Measurements from ENCODE around the gene TBCD.

Gene TBCD

DNA sequence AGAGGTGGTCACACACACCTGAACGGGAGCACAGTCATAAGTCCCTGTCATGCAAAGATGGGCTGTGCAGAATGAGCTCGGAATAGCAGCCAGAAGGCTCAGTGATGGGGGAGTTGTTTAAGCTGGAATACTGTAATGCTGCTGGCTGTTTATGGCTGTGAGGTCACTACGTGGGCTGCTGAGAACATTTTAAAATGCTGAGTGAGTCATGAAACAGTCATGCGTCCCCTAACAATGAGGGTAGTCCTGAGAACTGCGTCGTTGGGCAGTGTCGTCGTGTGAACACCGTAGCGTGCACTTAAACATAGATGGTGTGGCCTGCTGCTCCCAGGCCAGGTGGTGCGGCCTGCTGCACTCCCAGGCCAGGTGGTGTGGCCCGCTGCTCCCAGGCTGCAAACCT is 39.7 kb downstream of the TBCD start:
- no peak for DNase-seq (ENCODE audit: low spot score)

DNA sequence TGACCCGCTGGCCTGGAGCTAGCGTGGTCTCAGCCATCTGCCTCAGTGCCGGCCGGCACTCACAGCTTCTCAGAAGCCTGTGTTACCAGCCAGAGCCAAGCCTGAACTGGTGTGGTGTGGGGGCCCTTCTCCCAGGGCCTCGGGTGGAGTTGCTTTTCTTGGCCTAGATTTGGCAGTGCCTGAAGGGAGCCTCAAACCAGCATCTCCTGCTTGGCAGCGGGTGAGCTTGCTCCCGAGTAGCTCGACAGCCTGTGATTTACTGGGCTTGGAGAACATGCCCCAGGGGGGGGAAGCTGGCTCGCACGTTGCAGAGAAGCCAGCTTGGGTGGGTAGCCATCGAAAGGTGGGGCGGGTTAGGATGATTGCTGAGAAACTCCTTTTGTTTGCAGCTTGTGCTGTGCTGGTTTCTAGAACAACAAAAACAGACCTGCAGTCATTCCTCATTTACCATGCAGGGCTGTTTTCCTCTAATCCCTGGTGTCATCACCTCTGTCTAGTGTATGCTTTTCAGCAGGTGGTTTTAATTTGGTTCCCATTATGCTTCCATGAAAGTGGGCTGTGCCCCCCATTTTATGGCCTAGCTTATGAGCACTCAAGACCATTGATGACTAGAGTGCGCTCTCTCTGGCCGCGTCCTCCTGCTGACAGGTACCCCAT is 42.2 kb downstream of the TBCD start:
- no peak for DNase-seq (ENCODE audit: low spot score)

GRCh38 chr17:82794781-82795482 is 43.1 kb downstream of the TBCD start:
- no peak for DNase-seq (ENCODE audit: low spot score)

GRCh38 chr17:82795615-82796014 is 43.8 kb downstream of the TBCD start:
- no peak for DNase-seq (ENCODE audit: low spot score)

DNA sequence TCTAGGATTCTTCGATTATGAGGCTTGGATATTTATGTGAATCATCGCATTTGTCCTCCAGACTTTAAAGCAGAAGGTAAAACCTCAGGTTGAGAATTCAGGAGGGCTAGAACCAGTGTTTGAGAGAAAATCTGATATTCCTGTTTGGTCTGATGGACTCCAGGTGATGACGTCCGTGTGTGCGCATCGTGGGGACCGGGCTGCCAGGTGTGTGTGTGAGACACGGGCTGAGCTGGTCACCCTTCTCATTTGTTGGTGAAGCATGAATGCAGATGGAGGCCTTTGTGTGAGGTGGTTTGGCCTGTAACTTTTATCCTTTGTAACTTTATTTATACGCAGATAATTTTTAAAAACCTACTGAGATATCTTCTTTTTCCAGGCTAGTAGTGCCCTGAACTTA is 45.2 kb downstream of the TBCD start:
- DNase-seq (ENCODE audit: low spot score) = no peak

GRCh38 chr17:82798752-82799151 is 46.9 kb downstream of the TBCD start:
- no peak for DNase-seq (ENCODE audit: low spot score)

DNA sequence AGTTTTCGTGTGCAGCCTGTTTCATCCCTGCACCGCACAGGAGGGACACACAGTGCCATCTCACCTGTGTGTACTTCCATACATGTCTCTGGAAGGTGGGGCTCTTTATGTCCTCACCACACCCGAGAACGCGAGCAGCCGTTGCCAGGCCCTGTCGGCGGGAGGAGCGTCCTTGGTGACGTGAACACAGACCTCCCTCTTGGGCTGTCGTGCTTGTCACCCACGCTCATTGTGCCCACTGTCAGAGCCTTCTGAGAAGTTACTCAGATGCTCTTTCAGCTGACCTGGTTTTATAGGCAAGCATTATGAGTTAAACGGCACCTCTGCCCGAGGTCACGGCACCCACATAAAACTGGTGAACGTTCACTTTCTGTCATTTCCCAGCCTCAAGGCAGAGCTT is 47.7 kb downstream of the TBCD start:
- peak; percentile 49 for DNase-seq (ENCODE audit: low spot score)

- DNase-seq (ENCODE audit: low spot score) = no peak
Observed at GRCh38 chr17:82800885-82801284, 49.0 kb downstream of the TBCD start.

GRCh38 chr17:82801377-82801970 is 49.6 kb downstream of the TBCD start:
- DNase-seq (ENCODE audit: low spot score) = no peak

DNA sequence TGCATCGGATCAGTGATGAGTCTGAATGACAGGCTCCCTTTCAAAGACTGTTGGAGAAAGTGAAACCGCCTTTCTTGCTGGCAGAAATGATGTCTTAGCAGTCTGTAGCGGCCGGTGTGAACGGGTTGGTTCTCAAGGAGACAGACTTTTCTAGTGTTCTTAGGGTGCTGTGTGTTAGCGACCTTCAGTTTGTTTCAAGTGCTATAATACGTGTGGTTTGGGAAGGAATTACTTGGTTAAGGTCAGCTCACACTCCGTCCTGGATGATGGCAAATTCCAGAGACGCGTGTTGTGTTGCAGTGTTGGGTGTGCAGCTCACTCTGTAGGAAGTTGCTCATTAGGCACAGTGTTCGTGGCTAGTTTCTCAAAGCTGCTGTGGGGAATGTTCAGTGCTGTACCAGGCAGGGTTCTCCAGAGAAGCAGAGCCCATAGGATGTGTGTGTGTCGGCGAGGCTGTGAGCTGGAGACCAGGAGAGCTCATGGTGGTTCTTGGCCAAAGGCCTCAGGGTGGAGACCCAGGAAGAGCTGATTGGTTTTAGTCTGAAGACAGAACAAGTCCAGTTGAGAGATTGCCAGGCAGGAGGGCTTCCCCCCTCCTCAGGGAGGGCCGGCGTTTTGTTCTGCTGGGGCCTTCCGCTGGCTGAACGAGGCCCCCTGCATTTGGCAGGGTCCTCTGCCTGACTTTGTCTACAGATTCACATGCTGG is 50.4 kb downstream of the TBCD start:
- no peak for DNase-seq (ENCODE audit: low spot score)

- DNase-seq (ENCODE audit: low spot score) = no peak
Observed at GRCh38 chr17:82803185-82803584, 51.3 kb downstream of the TBCD start.

- no peak for DNase-seq (ENCODE audit: low spot score)
Observed at GRCh38 chr17:82803606-82804005, 51.7 kb downstream of the TBCD start.

- DNase-seq (ENCODE audit: low spot score) = peak; percentile 48
Observed at GRCh38 chr17:82804442-82805191, 52.8 kb downstream of the TBCD start.

DNA sequence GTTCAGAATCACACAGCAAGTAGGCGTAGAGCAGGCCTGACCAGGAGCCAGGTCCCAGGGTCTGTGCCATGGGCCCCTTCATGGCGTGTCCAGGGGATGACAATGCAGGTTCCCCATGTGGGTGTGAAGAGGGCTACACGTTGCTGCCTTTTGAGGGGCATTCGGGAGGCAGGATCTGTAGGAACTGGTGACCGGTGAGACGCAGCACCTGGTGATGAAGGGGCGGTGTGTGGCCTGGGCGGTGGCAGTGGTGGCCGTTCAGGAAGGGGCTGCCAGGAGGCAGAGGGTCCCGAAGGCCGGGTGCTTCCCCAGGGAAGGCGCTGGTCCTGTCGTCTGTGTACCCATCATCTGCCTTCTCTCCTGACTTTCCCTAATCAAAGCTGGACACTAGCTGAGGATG is 53.4 kb downstream of the TBCD start:
- no peak for DNase-seq (ENCODE audit: low spot score)

- DNase-seq (ENCODE audit: low spot score) = no peak
Observed at GRCh38 chr17:82805823-82806222, 54.0 kb downstream of the TBCD start.

- DNase-seq (ENCODE audit: low spot score) = no peak
Observed at GRCh38 chr17:82806645-82807044, 54.8 kb downstream of the TBCD start.

GRCh38 chr17:82807101-82807500 is 55.2 kb downstream of the TBCD start:
- no peak for DNase-seq (ENCODE audit: low spot score)

GRCh38 chr17:82807562-82807961 is 55.7 kb downstream of the TBCD start:
- DNase-seq (ENCODE audit: low spot score) = no peak

- no peak for DNase-seq (ENCODE audit: low spot score)
Observed at GRCh38 chr17:82808006-82808405, 56.1 kb downstream of the TBCD start.

DNA sequence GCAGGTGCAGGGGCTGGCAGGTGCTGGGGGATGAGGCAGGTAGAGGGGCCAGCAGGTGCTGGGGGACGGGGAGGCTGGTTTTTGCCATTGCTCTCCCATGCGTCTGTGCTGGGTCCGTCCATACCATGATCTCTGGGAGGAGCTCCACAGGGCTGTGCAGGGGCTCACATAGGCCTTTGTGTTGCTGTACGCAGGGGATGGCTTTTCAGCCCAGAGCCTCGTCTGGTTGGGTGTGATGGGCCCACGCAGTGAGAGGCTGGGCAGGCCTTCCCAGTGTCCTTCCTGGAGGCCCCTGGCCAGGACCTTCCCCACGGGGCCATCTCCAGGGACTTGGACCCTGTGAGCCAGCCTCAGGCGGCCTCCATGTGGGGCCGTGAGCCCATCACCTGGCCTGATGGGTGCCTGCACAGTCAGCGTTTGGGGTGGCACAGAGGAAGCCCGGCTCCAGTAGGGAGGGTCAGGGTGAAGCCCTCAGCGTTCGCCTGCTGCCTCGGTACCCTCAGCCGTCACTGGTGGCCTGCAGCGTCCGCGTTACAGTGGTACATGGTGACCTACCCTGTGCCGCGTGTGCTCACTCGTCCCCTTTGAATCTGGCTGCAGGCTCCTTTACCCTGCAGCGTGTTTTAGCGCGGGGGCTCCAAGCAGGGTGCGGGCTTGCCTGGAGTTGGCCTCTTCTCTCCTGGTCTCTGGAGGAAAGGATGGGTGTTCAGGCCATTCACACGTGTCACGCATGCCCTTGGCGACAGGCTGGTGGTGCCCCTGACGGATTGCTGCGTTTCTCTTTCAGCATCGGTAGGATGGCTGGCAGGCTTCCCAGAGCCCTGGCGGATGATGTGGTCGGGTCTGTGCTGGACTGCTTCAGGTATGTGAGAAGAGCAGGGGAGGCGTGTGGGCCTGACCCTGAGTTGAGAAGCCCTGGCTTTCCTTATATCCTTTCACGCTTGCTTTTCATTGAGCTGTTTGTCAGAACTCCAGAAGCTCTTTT is 57.3 kb downstream of the TBCD start:
- no peak for DNase-seq (ENCODE audit: low spot score)

Data from putamen (tissue), 1 donor.